ES-I3 (cell line): ENCODE data around the gene CITED2.

Source experiments
- H3K36me3 ChIP-seq: 2 replicates; pipeline ENCODE4 v1.6.1; 2013; ENCODE audit warnings: mild to moderate bottlenecking, low read length, control low read depth, moderate library complexity; ENCODE audit not compliant: insufficient read depth
- H3K4me1 ChIP-seq: 2 replicates; pipeline ENCODE4 v1.6.1; 2013; ENCODE audit warnings: mild to moderate bottlenecking, control low read depth, low read length; ENCODE audit not compliant: insufficient read depth
- H3K9ac ChIP-seq: 2 replicates; pipeline ENCODE4 v1.6.1; 2013; ENCODE audit warnings: low read depth, mild to moderate bottlenecking, low read length, moderate library complexity
- H3K9me3 ChIP-seq: 2 replicates; pipeline ENCODE4 v1.6.1; 2013; ENCODE audit warnings: mild to moderate bottlenecking, low read length, moderate library complexity; ENCODE audit not compliant: control insufficient read depth, insufficient read depth

The CITED2 gene

DNA sequence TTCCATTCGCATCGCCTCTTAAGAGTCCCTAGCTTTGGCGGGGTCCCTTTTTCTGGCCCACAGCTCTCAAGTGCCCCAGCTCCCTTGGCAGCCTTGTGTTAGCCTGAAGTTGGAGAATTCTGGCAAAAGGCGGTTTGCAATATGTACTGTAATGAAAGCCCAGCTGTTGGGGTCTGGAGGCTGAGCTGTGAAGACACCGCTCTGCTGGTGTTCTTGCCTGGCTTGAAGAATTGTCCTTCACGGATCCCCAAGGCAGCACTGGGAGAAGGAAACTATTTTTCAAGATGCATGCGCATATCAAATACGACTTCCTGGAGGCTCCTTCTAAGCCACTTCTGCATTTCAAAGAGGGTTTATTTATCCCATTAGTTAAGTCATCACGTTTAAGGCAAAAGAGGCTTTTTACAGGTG, 21.4 kb upstream of the CITED2 start:
- no peak overlapping the region for H3K9ac ChIP-seq
- peaks cover 11% of the 10 kb centered on the region; the same call in 1 of the 2 replicates for H3K4me1 ChIP-seq
- H3K9me3 ChIP-seq: no peaks in the 10 kb centered on the region
- no peaks in the 10 kb centered on the region for H3K36me3 ChIP-seq

DNA sequence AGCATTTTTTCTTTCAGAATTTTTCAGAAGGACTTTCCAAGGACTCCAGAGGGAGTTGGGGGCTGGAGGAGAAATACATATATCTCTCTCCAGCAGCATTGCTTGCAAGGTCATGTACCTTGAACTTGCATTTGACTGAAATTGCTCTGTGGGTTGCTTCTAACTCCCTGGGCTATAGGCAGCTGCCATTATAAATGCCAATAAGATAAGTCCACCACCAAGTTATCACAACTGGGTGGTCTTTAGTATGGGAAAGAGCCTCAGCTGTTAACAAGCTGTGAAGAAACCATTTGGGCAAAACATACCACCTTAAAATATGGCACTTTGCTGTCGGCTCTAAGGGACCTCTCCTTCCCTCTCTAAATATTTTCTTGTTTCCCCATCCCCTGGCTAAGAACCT, 20.9 kb upstream of the CITED2 start:
- H3K9ac ChIP-seq: no peak overlapping the region
- no peaks in the 10 kb centered on the region for H3K36me3 ChIP-seq
- no peaks in the 10 kb centered on the region for H3K9me3 ChIP-seq
- peaks cover 11% of the 10 kb centered on the region; the same call in 1 of the 2 replicates for H3K4me1 ChIP-seq

GRCh38 chr6:139394027-139394649, 19.7 kb upstream of the CITED2 start:
- Histone ChIP-seq H3K9me3 (no peaks in the 10 kb centered on the region), H3K4me1 (peaks cover 11% of the 10 kb centered on the region; the same call in 1 of the 2 replicates), H3K36me3 (no peaks in the 10 kb centered on the region), H3K9ac (no peak overlapping the region)

DNA sequence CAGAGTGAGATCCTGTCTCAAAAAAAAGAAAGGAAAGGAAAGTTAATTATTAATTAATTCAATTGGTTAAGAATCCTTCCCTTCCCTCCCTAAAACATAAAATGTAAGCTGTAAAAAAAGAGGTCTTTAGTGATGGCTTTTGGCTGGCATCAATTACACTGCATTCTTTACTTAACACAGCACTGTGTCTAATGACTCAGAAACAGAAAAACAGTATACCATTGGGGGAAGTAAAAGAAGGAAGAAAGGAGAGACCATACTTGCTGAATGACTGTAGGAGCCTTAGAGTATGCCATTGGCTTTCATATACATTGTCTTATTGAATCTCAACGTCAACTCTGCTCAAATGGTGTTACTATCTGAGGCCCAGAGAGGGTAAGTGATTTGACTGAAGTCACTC, 18.3 kb upstream of the CITED2 start:
- no peak overlapping the region for H3K9ac ChIP-seq
- no peaks in the 10 kb centered on the region for H3K36me3 ChIP-seq
- no peaks in the 10 kb centered on the region for H3K9me3 ChIP-seq
- peaks cover 11% of the 10 kb centered on the region; the same call in 1 of the 2 replicates for H3K4me1 ChIP-seq

- no peaks in the 10 kb centered on the region for H3K9me3 ChIP-seq
- H3K4me1 ChIP-seq: peaks cover 11% of the 10 kb centered on the region; the same call in 1 of the 2 replicates
- no peaks in the 10 kb centered on the region for H3K36me3 ChIP-seq
- H3K9ac ChIP-seq: no peak overlapping the region
Measured at GRCh38 chr6:139391709-139392108, 17.3 kb upstream of the CITED2 start.

- H3K9me3 ChIP-seq: no peaks in the 10 kb centered on the region
Measured at GRCh38 chr6:139390447-139390846, 16.0 kb upstream of the CITED2 start.

GRCh38 chr6:139388384-139388783, 13.9 kb upstream of the CITED2 start:
- Histone ChIP-seq H3K9me3 (no peaks in the 10 kb centered on the region), H3K4me1 (no peaks in the 10 kb centered on the region), H3K36me3 (no peaks in the 10 kb centered on the region), H3K9ac (no peak overlapping the region)

More at GRCh38 chr6:139390447-139390846, 16.0 kb upstream of the CITED2 start:
- H3K4me1 ChIP-seq: peaks cover 9% of the 10 kb centered on the region; the same call in 1 of the 2 replicates
- H3K9ac ChIP-seq: no peak overlapping the region
- H3K36me3 ChIP-seq: no peaks in the 10 kb centered on the region

DNA sequence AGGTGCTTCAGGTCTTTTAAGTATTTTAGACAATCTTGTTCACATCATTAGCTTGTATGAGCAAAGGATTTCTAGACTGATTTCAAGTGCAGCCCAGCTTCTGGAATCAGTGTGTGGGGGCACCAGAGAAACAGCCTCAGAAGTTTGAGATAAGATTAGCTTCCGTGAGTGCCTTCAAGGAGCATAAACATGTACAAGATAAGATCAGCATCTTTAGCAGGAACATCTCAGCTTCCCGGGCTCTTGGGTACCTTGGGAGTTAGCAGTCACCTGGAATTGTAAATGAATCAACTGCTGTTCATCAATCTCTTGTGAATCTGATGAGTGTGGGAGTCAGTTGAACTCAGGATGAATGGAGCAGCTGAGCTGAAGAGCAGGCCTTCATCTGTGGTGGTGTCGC, 12.0 kb upstream of the CITED2 start:
- Histone ChIP-seq H3K9ac (no peak overlapping the region), H3K9me3 (no peaks in the 10 kb centered on the region), H3K4me1 (no peaks in the 10 kb centered on the region), H3K36me3 (no peaks in the 10 kb centered on the region)

DNA sequence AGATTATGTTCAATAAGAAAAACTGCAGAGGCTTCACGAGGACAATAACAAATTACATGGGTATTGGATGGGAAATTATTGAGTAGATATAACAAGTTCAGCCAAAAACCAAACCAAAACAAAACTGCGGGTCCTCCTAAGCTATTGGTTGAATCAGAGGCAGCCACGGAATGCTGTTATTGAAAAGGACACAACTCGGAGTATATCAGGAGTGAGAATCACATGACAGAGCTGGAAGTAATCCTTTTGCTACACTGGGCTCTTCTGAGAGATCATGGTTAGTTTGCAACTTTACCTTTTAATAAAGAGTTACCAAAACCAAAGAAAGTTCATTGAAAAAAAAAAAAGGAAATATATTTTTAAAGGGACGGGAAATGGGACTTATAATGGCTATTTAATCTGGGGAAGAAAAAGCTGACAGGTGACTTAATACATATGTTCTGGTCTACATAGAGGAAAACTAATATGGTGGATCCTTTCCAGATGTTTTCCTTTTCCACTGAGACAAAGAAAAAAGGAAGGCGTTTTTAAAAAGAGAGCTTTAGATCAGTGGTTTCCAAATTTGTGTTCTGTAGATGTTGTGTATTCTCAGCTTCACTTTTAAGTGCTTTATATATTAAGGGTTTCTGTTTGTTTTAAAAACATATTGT, 6.9 kb upstream of the CITED2 start:
- peaks cover 16% of the 10 kb centered on the region for H3K4me1 ChIP-seq
- no peaks in the 10 kb centered on the region for H3K9me3 ChIP-seq
- H3K36me3 ChIP-seq: no peaks in the 10 kb centered on the region
- H3K9ac ChIP-seq: no peak overlapping the region

- peaks cover 18% of the 10 kb centered on the region for H3K4me1 ChIP-seq
- no peaks in the 10 kb centered on the region for H3K36me3 ChIP-seq
- no peak overlapping the region for H3K9ac ChIP-seq
- no peaks in the 10 kb centered on the region for H3K9me3 ChIP-seq
Measured at GRCh38 chr6:139380611-139381010, 6.2 kb upstream of the CITED2 start.

- Histone ChIP-seq H3K9me3 (no peaks in the 10 kb centered on the region), H3K4me1 (peaks cover 18% of the 10 kb centered on the region), H3K9ac (no peak overlapping the region), H3K36me3 (no peaks in the 10 kb centered on the region)
Measured at GRCh38 chr6:139380168-139380567, 5.7 kb upstream of the CITED2 start.

- no peaks in the 10 kb centered on the region for H3K36me3 ChIP-seq
- peaks cover 18% of the 10 kb centered on the region for H3K4me1 ChIP-seq
- H3K9ac ChIP-seq: no peak overlapping the region
- no peaks in the 10 kb centered on the region for H3K9me3 ChIP-seq
Measured at GRCh38 chr6:139378882-139379341, 4.5 kb upstream of the CITED2 start.

DNA sequence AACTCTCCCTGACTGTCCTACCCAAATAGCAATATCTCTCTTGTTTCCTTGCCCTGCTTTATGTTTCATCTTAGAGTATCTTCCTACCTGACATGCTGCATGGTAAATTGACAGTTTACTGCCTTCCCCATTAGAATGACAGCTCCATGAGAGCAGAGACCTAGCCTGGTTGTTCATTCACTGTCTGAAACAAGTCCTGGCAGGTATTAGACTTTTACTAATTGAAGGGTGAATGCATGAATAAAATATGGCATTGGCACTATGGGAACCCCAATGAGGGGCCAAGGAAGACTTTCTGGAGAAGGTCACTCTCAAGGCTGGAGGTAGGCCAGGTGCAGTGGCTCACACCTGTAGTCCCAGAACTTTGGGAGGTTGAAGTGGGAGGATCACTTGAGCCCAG, 3.8 kb upstream of the CITED2 start:
- Histone ChIP-seq H3K9me3 (no peaks in the 10 kb centered on the region), H3K9ac (no peak overlapping the region), H3K4me1 (peaks cover 18% of the 10 kb centered on the region), H3K36me3 (no peaks in the 10 kb centered on the region)

- no peaks in the 10 kb centered on the region for H3K9me3 ChIP-seq
- peaks cover 18% of the 10 kb centered on the region for H3K4me1 ChIP-seq
- peaks cover 6% of the 10 kb centered on the region for H3K36me3 ChIP-seq
- H3K9ac ChIP-seq: peak overlapping the region; percentile 65; the same call in 1 of the 2 replicates
Measured at GRCh38 chr6:139376604-139377218, 2.3 kb upstream of the CITED2 start.

DNA sequence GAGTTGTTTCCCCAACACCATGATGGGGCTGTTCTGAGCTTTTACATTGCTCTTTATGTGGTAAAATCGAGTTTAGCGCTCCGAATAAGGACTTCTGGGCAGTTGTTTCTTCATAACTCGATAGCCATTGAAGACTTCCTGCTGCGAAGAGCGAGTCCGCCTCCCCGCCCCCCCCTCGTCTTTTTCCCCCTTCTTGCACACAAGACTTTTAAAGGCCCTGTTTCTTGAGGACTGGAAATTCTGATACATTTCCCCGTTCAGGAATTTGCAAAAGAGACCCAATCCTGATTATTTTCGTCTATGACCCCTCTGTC, 1.5 kb upstream of the CITED2 start:
- H3K9me3 ChIP-seq: no peaks in the 10 kb centered on the region
- peak overlapping the region; percentile 65 for H3K9ac ChIP-seq
- peaks cover 18% of the 10 kb centered on the region for H3K4me1 ChIP-seq
- H3K36me3 ChIP-seq: peaks cover 6% of the 10 kb centered on the region
